ENCODE measurements around the gene PPM1L. TPM values are rescaled to one million over a fixed set of nuclear protein-coding genes. Genes with fewer than 3 reads are reported as not detected.

Gene PPM1L
- polyA plus RNA-seq, 1 donor (not counting 4 experiments of a cell fraction or from before 2014, with no cell fraction given): 0.58 TPM

GRCh38 chr3:161051856-161052255 is 295.8 kb downstream of the PPM1L start:
- no peak for TF ChIP-seq EZH2 (IDR thresholded peaks at IDR 0.05; ENCODE audit: low read length)
- TF ChIP-seq CTCF (optimal IDR thresholded peaks at IDR 0.05 in 1 of 3, IDR thresholded peaks at IDR 0.05 in 1 of 3, conservative IDR thresholded peaks at IDR 0.05 in 1 of 3; ENCODE audit: extremely low read depth in 1 of 3, insufficient read depth in 2 of 3, low read length in 3 of 3): no peak
- Histone ChIP-seq H3K27me3 (ENCODE audit: control insufficient read depth, extremely low read depth, insufficient read depth, low read length) (no peaks in the 10 kb centered on the region), H4K20me1 (ENCODE audit: control insufficient read depth, extremely low read depth, insufficient read depth, low read length) (no peaks in the 10 kb centered on the region), H3K9me1 (ENCODE audit: control insufficient read depth, extremely low read depth, insufficient read depth, low read length) (no peaks in the 10 kb centered on the region), H3K36me3 (ENCODE audit: control insufficient read depth in 2 of 2, extremely low read depth in 1 of 2, insufficient read depth in 2 of 2, low read length in 2 of 2) (no peaks in the 10 kb centered on the region), H3K79me2 (ENCODE audit: control insufficient read depth, insufficient read depth, low read length) (no peaks in the 10 kb centered on the region), H3K4me3 (ENCODE audit: control insufficient read depth in 2 of 3, extremely low read depth in 1 of 3, insufficient read depth in 2 of 3, low read depth in 1 of 3, low read length in 3 of 3) (no peak overlapping the region), H3K4me1 (ENCODE audit: control insufficient read depth, extremely low read depth, insufficient read depth, low read length) (no peaks in the 10 kb centered on the region), H2AFZ (ENCODE audit: control insufficient read depth, low read length) (no peak overlapping the region), H3K9me3 (ENCODE audit: control insufficient read depth, low read depth, low read length) (no peaks in the 10 kb centered on the region), H3K27ac (ENCODE audit: control insufficient read depth, insufficient read depth, low read length) (no peak overlapping the region), H3K4me2 (ENCODE audit: control insufficient read depth, extremely low read depth, insufficient read depth, low read depth, low read length) (no peak overlapping the region), H3K9ac (ENCODE audit: control insufficient read depth, extremely low read depth, insufficient read depth, low read length) (no peak overlapping the region)
- dilution Hi-C loops (cut with MboI; ENCODE audit: extremely low pct_ligation_motif_present, low sequenced_read_pairs): no loop called here
- DNase-seq (ENCODE audit: low read depth, low spot score): no peak
- no peak for FAIRE-seq

- Histone ChIP-seq H3K9me1 (ENCODE audit: control insufficient read depth, extremely low read depth, insufficient read depth, low read length) (no peaks in the 10 kb centered on the region), H3K4me3 (ENCODE audit: control insufficient read depth in 2 of 3, extremely low read depth in 1 of 3, insufficient read depth in 2 of 3, low read depth in 1 of 3, low read length in 3 of 3) (no peak overlapping the region), H3K9ac (ENCODE audit: control insufficient read depth, extremely low read depth, insufficient read depth, low read length) (no peak overlapping the region), H3K4me1 (ENCODE audit: control insufficient read depth, extremely low read depth, insufficient read depth, low read length) (no peaks in the 10 kb centered on the region), H3K4me2 (ENCODE audit: control insufficient read depth, extremely low read depth, insufficient read depth, low read depth, low read length) (no peak overlapping the region), H3K27ac (ENCODE audit: control insufficient read depth, insufficient read depth, low read length) (no peak overlapping the region), H3K9me3 (ENCODE audit: control insufficient read depth, low read depth, low read length) (no peaks in the 10 kb centered on the region), H3K27me3 (ENCODE audit: control insufficient read depth, extremely low read depth, insufficient read depth, low read length) (no peaks in the 10 kb centered on the region), H3K79me2 (ENCODE audit: control insufficient read depth, insufficient read depth, low read length) (no peaks in the 10 kb centered on the region), H4K20me1 (ENCODE audit: control insufficient read depth, extremely low read depth, insufficient read depth, low read length) (no peaks in the 10 kb centered on the region), H2AFZ (ENCODE audit: control insufficient read depth, low read length) (no peak overlapping the region), H3K36me3 (ENCODE audit: control insufficient read depth in 2 of 2, extremely low read depth in 1 of 2, insufficient read depth in 2 of 2, low read length in 2 of 2) (no peaks in the 10 kb centered on the region)
- dilution Hi-C loops (cut with MboI; ENCODE audit: extremely low pct_ligation_motif_present, low sequenced_read_pairs): no loop called here
- DNase-seq (ENCODE audit: low read depth, low spot score) (no peak), FAIRE-seq (no peak)
- TF ChIP-seq EZH2 (IDR thresholded peaks at IDR 0.05; ENCODE audit: low read length) (no peak), CTCF (optimal IDR thresholded peaks at IDR 0.05 in 1 of 3, IDR thresholded peaks at IDR 0.05 in 1 of 3, conservative IDR thresholded peaks at IDR 0.05 in 1 of 3; ENCODE audit: extremely low read depth in 1 of 3, insufficient read depth in 2 of 3, low read length in 3 of 3) (no peak)
Observed at GRCh38 chr3:161054860-161055604, 299.0 kb downstream of the PPM1L start.

All from keratinocyte (primary cell).